Testis (tissue), 3 donors: ENCODE results near the gene SRD5A3. TPM values are rescaled to one million over a fixed set of nuclear protein-coding genes. Genes with fewer than 3 reads are reported as not detected.

ENCODE experiments used
- DNase-seq: peaks from one replicate; pipeline ENCODE4 v3.0.0-alpha.2; 2019
- H3K27ac ChIP-seq, 2 donors: fragments of 200-600 bp; sonication (generic); one replicate each; pipeline ENCODE4 v1.5.1; 2019
- H3K27me3 ChIP-seq: fragments of 200-600 bp; sonication (generic); one replicate; pipeline ENCODE4 v1.5.1; 2019
- H3K36me3 ChIP-seq: fragments of 200-600 bp; sonication (generic); one replicate; pipeline ENCODE4 v1.5.1; 2017; ENCODE audit warnings: low read depth; ENCODE audit errors: missing control alignments
- H3K4me1 ChIP-seq: fragments of 200-600 bp; sonication (generic); one replicate; pipeline ENCODE4 v1.5.1; 2019
- H3K4me3 ChIP-seq, 2 donors: fragments of 200-600 bp; sonication (generic); one replicate each; pipeline ENCODE4 v1.5.1; 2017 to 2019
- H3K9me3 ChIP-seq: fragments of 200-600 bp; sonication (generic); one replicate; pipeline ENCODE4 v1.5.1; 2017
- POLR2A ChIP-seq: fragments of 450-650 bp; IDR thresholded peaks from one replicate; pipeline ENCODE4 v1.6.1; 2017; ENCODE audit warnings: antibody characterized with exemption, mild to moderate bottlenecking, moderate library complexity
- WGBS, 2 donors: methylation state at CpG; one replicate each; pipeline ENCODE4 v1.1.5; 2018; 5-methylcytosine and 5-hydroxymethylcytosine counted together
- intact Hi-C: fragments of 100-400 bp; cut with DNase I; formaldehyde crosslinking; loops from one replicate; pipeline ENCODE4 v1.15.1; 2023; ENCODE audit warnings: low total_unique reads
- polyA plus RNA-seq: library from polyadenylated mRNA; stranded (reverse); fragments of 350-450 nt; fragmentation: Illumina TruSeq; extraction: RNeasy Lipid Tissue Mini Kit (QIAGEN cat#74804); gene quantifications from one replicate; pipeline ENCODE4 v1.2.3, GENCODE V29; 2014; ENCODE audit warnings: low read depth, low replicate concordance; ENCODE audit not compliant: insufficient read depth
- total RNA-seq, 2 donors: library from RNA; depleted of rRNA; stranded (reverse); fragments of >200 nt; gene quantifications; one replicate each; pipeline ENCODE4 v1.2.3, GENCODE V29; 2016
- TF ChIP-seq, protein P1 (sequence below), 3 experiments: fragments of 450-650 bp in 2 of 3; fragments of 200-600 bp in 1 of 3; sonication (generic) in 1 of 3; IDR thresholded peaks; one replicate each; pipeline ENCODE4 v1.5.1; 2016 to 2019; ENCODE audit warnings: antibody characterized with exemption in 3 of 3, mild to moderate bottlenecking in 2 of 3, moderate library complexity in 1 of 3

The SRD5A3 gene
- total and polyA plus RNA-seq, 3 donors from 2014 or later: 4.9 to 8.0 (median 7.8) TPM

- no peak overlapping the region for H3K27ac ChIP-seq
- no peak overlapping the region for H3K4me3 ChIP-seq
- TF ChIP-seq, protein P1, sequence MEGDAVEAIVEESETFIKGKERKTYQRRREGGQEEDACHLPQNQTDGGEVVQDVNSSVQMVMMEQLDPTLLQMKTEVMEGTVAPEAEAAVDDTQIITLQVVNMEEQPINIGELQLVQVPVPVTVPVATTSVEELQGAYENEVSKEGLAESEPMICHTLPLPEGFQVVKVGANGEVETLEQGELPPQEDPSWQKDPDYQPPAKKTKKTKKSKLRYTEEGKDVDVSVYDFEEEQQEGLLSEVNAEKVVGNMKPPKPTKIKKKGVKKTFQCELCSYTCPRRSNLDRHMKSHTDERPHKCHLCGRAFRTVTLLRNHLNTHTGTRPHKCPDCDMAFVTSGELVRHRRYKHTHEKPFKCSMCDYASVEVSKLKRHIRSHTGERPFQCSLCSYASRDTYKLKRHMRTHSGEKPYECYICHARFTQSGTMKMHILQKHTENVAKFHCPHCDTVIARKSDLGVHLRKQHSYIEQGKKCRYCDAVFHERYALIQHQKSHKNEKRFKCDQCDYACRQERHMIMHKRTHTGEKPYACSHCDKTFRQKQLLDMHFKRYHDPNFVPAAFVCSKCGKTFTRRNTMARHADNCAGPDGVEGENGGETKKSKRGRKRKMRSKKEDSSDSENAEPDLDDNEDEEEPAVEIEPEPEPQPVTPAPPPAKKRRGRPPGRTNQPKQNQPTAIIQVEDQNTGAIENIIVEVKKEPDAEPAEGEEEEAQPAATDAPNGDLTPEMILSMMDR (IDR thresholded peaks at IDR 0.05): no peak
- no peak for TF ChIP-seq POLR2A
- 58% methylated on average over 3 of the region's 3 CpGs for WGBS, 2 donors
- H3K9me3 ChIP-seq: no peaks in the 10 kb centered on the region
- no peaks in the 10 kb centered on the region for H3K27me3 ChIP-seq
- intact Hi-C loops: no loop called here
- no peak for DNase-seq
- H3K4me1 ChIP-seq: no peaks in the 10 kb centered on the region
- no peaks in the 10 kb centered on the region for H3K36me3 ChIP-seq
These were observed 5.8 kb upstream of the SRD5A3 start for GRCh38 chr4:55340266-55340665.

DNA sequence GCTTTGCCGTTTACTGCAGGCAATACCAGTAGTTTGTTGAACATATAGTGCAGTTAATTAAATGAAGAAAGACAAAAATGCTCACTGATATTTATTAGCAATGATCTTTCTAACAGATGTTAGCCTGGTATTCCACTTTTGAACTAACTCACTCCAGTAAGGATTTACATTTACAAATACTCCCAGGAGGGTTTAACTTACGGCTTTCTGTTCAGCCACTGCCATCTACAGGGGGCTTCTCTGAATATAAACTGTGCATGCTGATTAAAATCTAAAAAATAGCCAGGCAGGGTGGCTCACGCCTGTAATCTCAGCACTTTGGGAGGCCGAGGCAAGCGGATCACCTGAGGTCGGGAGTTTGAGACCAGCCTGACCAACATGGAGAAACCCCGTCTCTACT is 2.2 kb upstream of the SRD5A3 start:
- Histone ChIP-seq H3K4me1 (peaks cover 8% of the 10 kb centered on the region), H3K27me3 (no peaks in the 10 kb centered on the region), H3K9me3 (no peaks in the 10 kb centered on the region), H3K4me3 (no peak overlapping the region), H3K36me3 (no peaks in the 10 kb centered on the region), H3K27ac (no peak overlapping the region)
- DNase-seq: no peak
- no peak for TF ChIP-seq POLR2A
- TF ChIP-seq, protein P1 (IDR thresholded peaks at IDR 0.05): no peak
- intact Hi-C loops: no loop called here
- 96% methylated on average over 7 of the region's 7 CpGs for WGBS, 2 donors

GRCh38 chr4:55345054-55345453 is 988 bp upstream of the SRD5A3 start:
- 92 to 94% methylated on average over 3 of the region's 3 CpGs for WGBS, 2 donors
- no peaks in the 10 kb centered on the region for H3K9me3 ChIP-seq
- no peak for TF ChIP-seq POLR2A
- TF ChIP-seq, protein P1 (IDR thresholded peaks at IDR 0.05): no peak
- H3K4me1 ChIP-seq: peaks cover 8% of the 10 kb centered on the region
- no peaks in the 10 kb centered on the region for H3K36me3 ChIP-seq
- no peak overlapping the region for H3K27ac ChIP-seq
- H3K4me3 ChIP-seq: no peak overlapping the region
- DNase-seq: no peak
- intact Hi-C loops: no loop called here
- H3K27me3 ChIP-seq: no peaks in the 10 kb centered on the region

DNA sequence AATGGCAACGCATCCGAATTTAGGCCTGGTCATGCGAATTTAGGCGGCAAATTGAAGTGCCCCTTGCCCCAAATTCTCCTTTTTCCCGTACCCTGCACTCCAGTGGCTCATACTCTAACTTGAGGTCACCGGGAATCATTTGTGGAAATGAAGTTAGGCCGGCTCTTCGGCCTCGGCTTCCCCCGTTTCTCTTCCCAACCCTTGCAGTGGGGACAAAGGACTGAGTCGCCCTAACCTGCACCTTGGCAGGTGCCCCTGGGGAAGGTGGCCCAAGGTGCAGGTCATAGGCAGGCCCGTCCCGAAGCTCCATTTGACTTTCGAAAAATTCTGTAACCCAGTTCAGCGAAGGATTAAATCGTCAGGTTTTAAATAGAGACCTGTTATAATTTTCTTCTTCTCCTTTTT is 811 bp downstream of the SRD5A3 start:
- intact Hi-C loops: no loop called here
- peaks cover 8% of the 10 kb centered on the region for H3K4me1 ChIP-seq
- no peaks in the 10 kb centered on the region for H3K36me3 ChIP-seq
- no peaks in the 10 kb centered on the region for H3K9me3 ChIP-seq
- H3K4me3 ChIP-seq: peak overlapping the region; percentile 76 to 81
- peak overlapping the region; percentile 90 to 98 for H3K27ac ChIP-seq
- H3K27me3 ChIP-seq: no peaks in the 10 kb centered on the region
- no peak for DNase-seq
- WGBS, 2 donors: 40 to 47% methylated on average over 12 to 16 of the region's 16 CpGs
- TF ChIP-seq POLR2A: no peak
- TF ChIP-seq, protein P1 (IDR thresholded peaks at IDR 0.05): no peak

DNA sequence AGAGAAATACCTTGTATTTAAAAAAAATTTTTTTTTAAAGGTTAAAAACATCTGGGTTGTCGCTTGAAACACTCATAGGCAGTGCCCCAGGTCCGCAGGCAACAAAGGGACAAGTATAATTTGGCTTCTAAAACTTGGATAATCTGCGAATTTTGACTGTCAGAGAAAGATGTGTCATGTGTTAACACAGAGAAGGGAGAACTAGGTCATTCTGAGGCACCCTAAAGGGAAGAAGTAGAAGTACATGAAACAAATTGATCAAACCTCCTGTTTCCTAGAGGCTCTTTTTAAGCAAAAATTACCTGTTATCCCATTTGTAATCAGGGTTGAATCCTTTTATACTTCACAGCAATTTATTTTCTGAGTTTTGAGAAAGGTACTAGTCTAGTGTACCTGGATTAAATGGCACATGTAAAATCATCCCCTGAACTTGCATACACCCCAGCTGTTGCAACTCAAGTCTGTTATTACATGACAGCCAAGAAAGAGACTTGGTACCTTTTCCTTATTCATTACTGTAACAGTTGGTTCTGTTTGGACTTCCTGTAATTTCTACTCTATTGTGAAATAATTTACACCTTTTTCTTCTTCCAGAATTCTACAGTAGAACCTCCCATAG is 1.7 kb downstream of the SRD5A3 start:
- no peak for DNase-seq
- intact Hi-C loops: no loop called here
- H3K27ac ChIP-seq: no peak overlapping the region
- WGBS, 2 donors: 72 to 77% methylated on average over 3 of the region's 3 CpGs
- H3K9me3 ChIP-seq: no peaks in the 10 kb centered on the region
- peaks cover 8% of the 10 kb centered on the region for H3K4me1 ChIP-seq
- TF ChIP-seq POLR2A: no peak
- TF ChIP-seq, protein P1 (IDR thresholded peaks at IDR 0.05): no peak
- no peaks in the 10 kb centered on the region for H3K36me3 ChIP-seq
- no peaks in the 10 kb centered on the region for H3K27me3 ChIP-seq
- H3K4me3 ChIP-seq: no peak overlapping the region
